SH-SY5Y (cell line): ENCODE results near the gene EPHA10.

Source experiments
- GATA2 ChIP-seq: IDR thresholded peaks from 2 replicates; pipeline ENCODE4 v1.6.1; 2011; ENCODE audit warnings: mild to moderate bottlenecking, low read depth, low read length
- GATA3 ChIP-seq: IDR thresholded peaks from 2 replicates; pipeline ENCODE4 v1.6.1; 2011; ENCODE audit warnings: low read depth, mild to moderate bottlenecking, low read length, moderate library complexity

DNA sequence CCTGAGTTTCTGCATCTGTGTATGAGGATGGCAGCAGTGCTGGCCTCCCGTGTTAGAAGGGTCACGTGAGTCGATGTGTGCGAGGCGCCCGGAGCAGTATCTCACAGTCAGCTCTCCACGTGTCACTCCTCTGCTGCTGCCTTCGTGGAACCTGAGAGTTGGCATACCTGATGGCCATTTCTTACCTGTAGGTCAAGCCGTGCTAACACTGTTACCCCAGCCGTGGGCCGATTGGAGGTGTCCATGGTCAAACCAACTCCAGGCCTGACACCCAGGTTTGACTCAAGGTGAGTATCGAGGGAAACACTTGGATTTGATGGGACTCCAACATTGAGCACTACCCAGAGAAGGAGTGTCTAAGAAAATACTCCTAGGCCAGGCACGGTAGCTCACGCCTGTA, 61.9 kb downstream of the EPHA10 start:
- TF ChIP-seq GATA3 = no peak
- TF ChIP-seq GATA2 = no peak
